ENCODE measurements around the gene ARRB2.

GRCh38 chr17:4709794-4710692 is at the start of gene ARRB2:
- TF ChIP-seq POLR2AphosphoS5 (IDR thresholded peaks at IDR 0.05; ENCODE audit: low read depth) = peak; percentile 47
- TF ChIP-seq CREB1 (CRISPR knock-in tag; IDR thresholded peaks at IDR 0.05; ENCODE audit: low read depth) = peak; percentile 66; the same call in 1 of the 2 replicates
- TF ChIP-seq CTCF (conservative IDR thresholded peaks at IDR 0.05; ENCODE audit: low read depth in 2 of 2) = peak; percentile 49 to 53
- TF ChIP-seq EZH2phosphoT487 (IDR thresholded peaks at IDR 0.05; ENCODE audit: unreplicated experiment) = no peak
- TF ChIP-seq NANOG (IDR thresholded peaks at IDR 0.05; ENCODE audit: borderline replicate concordance) = no peak
- no peak for TF ChIP-seq REST (IDR thresholded peaks at IDR 0.05; ENCODE audit: unreplicated experiment)
- no peak for TF ChIP-seq EZH2 (IDR thresholded peaks at IDR 0.05; ENCODE audit: low read depth, unreplicated experiment)
- TF ChIP-seq ZNF114 (CRISPR knock-in tag; IDR thresholded peaks at IDR 0.05) = no peak
- no peak for TF ChIP-seq JUNB (IDR thresholded peaks at IDR 0.05; ENCODE audit: unreplicated experiment)
